ENCODE measurements around the gene PGRMC1. TPM values are rescaled to one million over a fixed set of nuclear protein-coding genes. Genes with fewer than 3 reads are reported as not detected.
"Not testable (repeated sequence)": the region's sequence is repeated elsewhere in the genome, so short reads cannot be mapped to it uniquely, and the experiment has no call there.

The PGRMC1 gene
- total and polyA plus RNA-seq, 2 donors (not counting 1 experiment from before 2014, with no cell fraction given): 5.6 to 9.1 TPM

DNA sequence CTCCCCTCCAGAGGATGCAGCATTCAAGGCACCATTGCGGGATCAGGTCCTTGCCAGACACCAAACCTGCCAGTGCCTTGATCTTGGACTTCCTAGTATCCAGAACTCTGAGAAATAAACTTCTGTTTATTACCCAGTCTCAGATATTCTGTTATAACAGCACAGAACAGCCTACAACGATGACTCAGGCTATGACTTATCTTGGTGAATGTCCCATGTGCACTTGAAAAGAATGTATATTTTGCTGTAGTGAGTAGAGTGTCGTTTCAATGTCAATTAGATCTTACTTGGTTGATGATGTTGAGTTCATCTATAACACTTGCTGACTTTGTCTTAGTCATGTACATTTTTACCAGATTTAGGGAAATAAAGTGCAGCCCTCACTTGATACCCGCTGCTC is 34.5 kb upstream of the PGRMC1 start:
- H3K36me3 ChIP-seq (replicated peaks in 1 of 2; ENCODE audit: control extremely low read depth in 1 of 2, control insufficient read depth in 1 of 2, extremely low read depth in 1 of 2, insufficient read depth in 2 of 2, low read length in 1 of 2): no peaks in the 10 kb centered on the region
- no peaks in the 10 kb centered on the region for H3K79me2 ChIP-seq (ENCODE audit: control insufficient read depth, insufficient read depth, low read length)
- H4K20me1 ChIP-seq (ENCODE audit: control insufficient read depth, insufficient read depth, low read length, poor library complexity, severe bottlenecking): no peaks in the 10 kb centered on the region
- no peaks in the 10 kb centered on the region for H3K4me1 ChIP-seq (ENCODE audit: control insufficient read depth in 2 of 2, insufficient read depth in 2 of 2, low read length in 2 of 2)
- CTCF ChIA-PET: no interaction called here
- WGBS (ENCODE audit: insufficient coverage): no CpG with 5 or more reads among the region's 4 CpGs
- DNase-seq: no peak
- no peak overlapping the region for H3K27ac Mint-ChIP-seq
- H3K4me2 ChIP-seq (replicated peaks; ENCODE audit: low read depth, low read length, poor library complexity, severe bottlenecking): no peak overlapping the region
- H3K27ac ChIP-seq (ENCODE audit: low read length in 2 of 2): no peak overlapping the region
- ATAC-seq (ENCODE audit: low read depth): no peak
- H3K9me3 Mint-ChIP-seq (ENCODE audit: insufficient read depth): no peaks in the 10 kb centered on the region
- no peak overlapping the region for H3K4me3 ChIP-seq (ENCODE audit: control extremely low read depth in 1 of 5, extremely low read depth in 1 of 5, insufficient read depth in 1 of 5, low read depth in 2 of 5, low read length in 4 of 5)
- no peaks in the 10 kb centered on the region for H3K9me3 ChIP-seq (ENCODE audit: control extremely low read depth in 1 of 3, control insufficient read depth in 2 of 3, insufficient read depth in 1 of 3, low read length in 2 of 3)
- TF ChIP-seq, protein P1, sequence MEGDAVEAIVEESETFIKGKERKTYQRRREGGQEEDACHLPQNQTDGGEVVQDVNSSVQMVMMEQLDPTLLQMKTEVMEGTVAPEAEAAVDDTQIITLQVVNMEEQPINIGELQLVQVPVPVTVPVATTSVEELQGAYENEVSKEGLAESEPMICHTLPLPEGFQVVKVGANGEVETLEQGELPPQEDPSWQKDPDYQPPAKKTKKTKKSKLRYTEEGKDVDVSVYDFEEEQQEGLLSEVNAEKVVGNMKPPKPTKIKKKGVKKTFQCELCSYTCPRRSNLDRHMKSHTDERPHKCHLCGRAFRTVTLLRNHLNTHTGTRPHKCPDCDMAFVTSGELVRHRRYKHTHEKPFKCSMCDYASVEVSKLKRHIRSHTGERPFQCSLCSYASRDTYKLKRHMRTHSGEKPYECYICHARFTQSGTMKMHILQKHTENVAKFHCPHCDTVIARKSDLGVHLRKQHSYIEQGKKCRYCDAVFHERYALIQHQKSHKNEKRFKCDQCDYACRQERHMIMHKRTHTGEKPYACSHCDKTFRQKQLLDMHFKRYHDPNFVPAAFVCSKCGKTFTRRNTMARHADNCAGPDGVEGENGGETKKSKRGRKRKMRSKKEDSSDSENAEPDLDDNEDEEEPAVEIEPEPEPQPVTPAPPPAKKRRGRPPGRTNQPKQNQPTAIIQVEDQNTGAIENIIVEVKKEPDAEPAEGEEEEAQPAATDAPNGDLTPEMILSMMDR (IDR thresholded peaks at IDR 0.05): no peak
- no peak for TF ChIP-seq EZH2 (IDR thresholded peaks at IDR 0.05; ENCODE audit: borderline replicate concordance, insufficient read depth, low read depth, low read length, poor library complexity, severe bottlenecking)
- peaks cover 0 to 3% (median 0%) of the 10 kb centered on the region in 4 experiments for H3K27me3 ChIP-seq (replicated peaks in 1 of 4; ENCODE audit: control extremely low read depth in 1 of 4, control insufficient read depth in 3 of 4, insufficient read depth in 4 of 4, low read length in 3 of 4)
- no peak overlapping the region for H3K4me3 Mint-ChIP-seq
- no peak overlapping the region for H2AFZ ChIP-seq (ENCODE audit: insufficient read depth, low read depth, low read length, poor library complexity, severe bottlenecking)
- peaks cover 13% of the 10 kb centered on the region for H3K27me3 Mint-ChIP-seq
- no peak overlapping the region for H3K9ac ChIP-seq (ENCODE audit: low read length)
- intact Hi-C loops (cut with micrococcal nuclease): no loop called here
- H3K4me1 Mint-ChIP-seq: no peaks in the 10 kb centered on the region
- POLR2A ChIA-PET: no interaction called here

DNA sequence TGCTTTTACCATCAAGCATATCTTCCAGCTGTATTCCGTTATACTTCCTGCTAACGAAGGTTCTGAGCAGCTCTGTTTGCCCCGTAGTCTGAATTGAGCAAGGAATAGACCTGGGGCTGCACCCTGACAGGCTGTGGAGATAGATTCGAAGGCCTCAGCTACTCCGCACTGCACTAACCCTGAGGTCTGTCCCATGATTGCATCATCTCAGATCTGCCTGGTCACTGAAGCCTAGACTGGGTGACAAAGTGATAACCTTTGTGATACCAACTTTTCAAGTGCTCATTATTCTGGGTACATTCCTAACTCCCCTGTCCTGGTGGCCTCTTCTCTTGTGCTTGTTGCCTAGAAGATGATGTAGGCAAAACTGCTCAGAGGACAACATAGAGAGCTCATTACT is 29.9 kb upstream of the PGRMC1 start:
- Histone ChIP-seq H3K9ac (ENCODE audit: low read length) (no peak overlapping the region), H2AFZ (ENCODE audit: insufficient read depth, low read depth, low read length, poor library complexity, severe bottlenecking) (no peak overlapping the region), H3K4me1 (ENCODE audit: control insufficient read depth in 2 of 2, insufficient read depth in 2 of 2, low read length in 2 of 2) (no peaks in the 10 kb centered on the region), H3K9me3 (ENCODE audit: control extremely low read depth in 1 of 3, control insufficient read depth in 2 of 3, insufficient read depth in 1 of 3, low read length in 2 of 3) (no peaks in the 10 kb centered on the region), H3K36me3 (replicated peaks in 1 of 2; ENCODE audit: control extremely low read depth in 1 of 2, control insufficient read depth in 1 of 2, extremely low read depth in 1 of 2, insufficient read depth in 2 of 2, low read length in 1 of 2) (no peaks in the 10 kb centered on the region), H3K4me2 (replicated peaks; ENCODE audit: low read depth, low read length, poor library complexity, severe bottlenecking) (no peak overlapping the region), H3K27me3 (replicated peaks in 1 of 4; ENCODE audit: control extremely low read depth in 1 of 4, control insufficient read depth in 3 of 4, insufficient read depth in 4 of 4, low read length in 3 of 4) (peaks cover 0 to 3% (median 0%) of the 10 kb centered on the region in 4 experiments), H3K4me3 (ENCODE audit: control extremely low read depth in 1 of 5, extremely low read depth in 1 of 5, insufficient read depth in 1 of 5, low read depth in 2 of 5, low read length in 4 of 5) (no peak overlapping the region), H3K27ac (ENCODE audit: low read length in 2 of 2) (no peak overlapping the region), H4K20me1 (ENCODE audit: control insufficient read depth, insufficient read depth, low read length, poor library complexity, severe bottlenecking) (no peaks in the 10 kb centered on the region), H3K79me2 (ENCODE audit: control insufficient read depth, insufficient read depth, low read length) (no peaks in the 10 kb centered on the region)
- Mint-ChIP-seq H3K9me3 (ENCODE audit: insufficient read depth) (no peaks in the 10 kb centered on the region), H3K4me1 (no peaks in the 10 kb centered on the region), H3K27ac (no peak overlapping the region), H3K4me3 (no peak overlapping the region), H3K27me3 (peaks cover 17% of the 10 kb centered on the region)
- TF ChIP-seq, protein P1 (IDR thresholded peaks at IDR 0.05): no peak
- no peak for TF ChIP-seq EZH2 (IDR thresholded peaks at IDR 0.05; ENCODE audit: borderline replicate concordance, insufficient read depth, low read depth, low read length, poor library complexity, severe bottlenecking)
- DNase-seq (no peak), ATAC-seq (ENCODE audit: low read depth) (no peak)
- ChIA-PET CTCF (no interaction called here), POLR2A (no interaction called here)
- intact Hi-C loops (cut with micrococcal nuclease): no loop called here
- WGBS (ENCODE audit: insufficient coverage): 88% methylated on average over 5 of the region's 5 CpGs

DNA sequence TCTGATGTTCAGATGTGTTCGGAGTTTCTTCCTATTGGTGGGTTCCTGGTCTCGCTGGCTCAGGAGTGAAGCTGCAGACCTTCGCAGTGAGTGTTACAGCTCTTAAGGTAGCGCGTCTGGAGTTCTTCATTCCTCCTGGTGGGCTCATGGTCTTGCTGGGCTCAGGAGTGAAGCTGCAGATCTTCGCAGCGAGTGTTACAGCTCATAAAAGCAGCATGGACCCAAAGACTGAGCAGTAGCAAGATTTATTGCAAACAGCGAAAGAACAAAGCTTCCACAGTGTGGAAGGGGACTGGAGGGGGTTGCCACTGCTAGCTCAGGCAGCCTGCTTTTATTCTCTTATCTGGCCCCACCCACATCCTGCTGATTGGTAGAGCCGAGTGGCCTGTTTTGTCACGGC is 28.6 kb upstream of the PGRMC1 start:
- H3K4me1 ChIP-seq (ENCODE audit: control insufficient read depth in 2 of 2, insufficient read depth in 2 of 2, low read length in 2 of 2); H3K27me3 ChIP-seq (replicated peaks in 1 of 4; ENCODE audit: control extremely low read depth in 1 of 4, control insufficient read depth in 3 of 4, insufficient read depth in 4 of 4, low read length in 3 of 4); POLR2A ChIA-PET; H3K27ac ChIP-seq (ENCODE audit: low read length in 2 of 2); H3K9ac ChIP-seq (ENCODE audit: low read length); H3K4me2 ChIP-seq (replicated peaks; ENCODE audit: low read depth, low read length, poor library complexity, severe bottlenecking); DNase-seq; H2AFZ ChIP-seq (ENCODE audit: insufficient read depth, low read depth, low read length, poor library complexity, severe bottlenecking); H3K9me3 Mint-ChIP-seq (ENCODE audit: insufficient read depth); ATAC-seq (ENCODE audit: low read depth); H4K20me1 ChIP-seq (ENCODE audit: control insufficient read depth, insufficient read depth, low read length, poor library complexity, severe bottlenecking); H3K36me3 ChIP-seq (replicated peaks in 1 of 2; ENCODE audit: control extremely low read depth in 1 of 2, control insufficient read depth in 1 of 2, extremely low read depth in 1 of 2, insufficient read depth in 2 of 2, low read length in 1 of 2); H3K79me2 ChIP-seq (ENCODE audit: control insufficient read depth, insufficient read depth, low read length); H3K9me3 ChIP-seq (ENCODE audit: control extremely low read depth in 1 of 3, control insufficient read depth in 2 of 3, insufficient read depth in 1 of 3, low read length in 2 of 3); H3K4me3 ChIP-seq (ENCODE audit: control extremely low read depth in 1 of 5, extremely low read depth in 1 of 5, insufficient read depth in 1 of 5, low read depth in 2 of 5, low read length in 4 of 5); intact Hi-C loops (cut with micrococcal nuclease); H3K4me1 Mint-ChIP-seq; CTCF ChIA-PET; H3K27ac Mint-ChIP-seq; H3K4me3 Mint-ChIP-seq: not testable (repeated sequence)
- 96% methylated on average over 6 of the region's 10 CpGs for WGBS (ENCODE audit: insufficient coverage)
- H3K27me3 Mint-ChIP-seq: peaks cover 17% of the 10 kb centered on the region
